C4-2B (cell line): ENCODE data around the gene AJUBA.

Source experiments
- H3K27ac ChIP-seq: fragments of 450-650 bp; 2 replicates; pipeline ENCODE4 v1.5.1; 2017
- CTCF ChIP-seq: fragments of 450-650 bp; conservative IDR thresholded peaks from 2 replicates; pipeline ENCODE4 v1.5.1; 2017; ENCODE audit warnings: mild to moderate bottlenecking
- ZFX ChIP-seq: fragments of 450-650 bp; IDR thresholded peaks from 2 replicates; pipeline ENCODE4 v1.6.1; 2017

The AJUBA gene

GRCh38 chr14:22995889-22996625, 13.7 kb upstream of the AJUBA start:
- H3K27ac ChIP-seq, result no peak overlapping the region
- TF ChIP-seq CTCF (no peak), ZFX (no peak)

- TF ChIP-seq CTCF (peak; percentile 58), ZFX (no peak)
- H3K27ac ChIP-seq, result no peak overlapping the region
Measured at GRCh38 chr14:22994762-22995275, 12.5 kb upstream of the AJUBA start.

GRCh38 chr14:22993517-22993916, 11.2 kb upstream of the AJUBA start:
- TF ChIP-seq CTCF, result no peak
- TF ChIP-seq ZFX, result no peak
- H3K27ac ChIP-seq, result no peak overlapping the region

- H3K27ac ChIP-seq, result no peak overlapping the region
Measured at GRCh38 chr14:22991852-22992251, 9.5 kb upstream of the AJUBA start.

GRCh38 chr14:22987291-22987690, 4.9 kb upstream of the AJUBA start:
- TF ChIP-seq CTCF, result no peak
- TF ChIP-seq ZFX, result no peak
- H3K27ac ChIP-seq, result no peak overlapping the region

More at GRCh38 chr14:22991852-22992251, 9.5 kb upstream of the AJUBA start:
- TF ChIP-seq ZFX (no peak), CTCF (no peak)

- H3K27ac ChIP-seq, result no peak overlapping the region
- TF ChIP-seq ZFX, result no peak
- peak; percentile 92 for TF ChIP-seq CTCF
Measured at GRCh38 chr14:22986508-22987054, 4.2 kb upstream of the AJUBA start.

- no peak for TF ChIP-seq CTCF
- TF ChIP-seq ZFX, result no peak
- no peak overlapping the region for H3K27ac ChIP-seq
Measured at GRCh38 chr14:22985894-22986507, 3.6 kb upstream of the AJUBA start.
